NCI-H1417 (cell line): ENCODE results near the gene AQP6.

Experiments
- DNase-seq, 3 experiments: peaks; one replicate each; lab custom pipeline; 2025; lab: John Stamatoyannopoulos, UW

AQP6 gene

GRCh38 chr12:49955899-49956662 is 16.7 kb upstream of the AQP6 start:
- no peak for DNase-seq

- no peak for DNase-seq
Measured at GRCh38 chr12:49956663-49957569, 15.8 kb upstream of the AQP6 start.

DNA sequence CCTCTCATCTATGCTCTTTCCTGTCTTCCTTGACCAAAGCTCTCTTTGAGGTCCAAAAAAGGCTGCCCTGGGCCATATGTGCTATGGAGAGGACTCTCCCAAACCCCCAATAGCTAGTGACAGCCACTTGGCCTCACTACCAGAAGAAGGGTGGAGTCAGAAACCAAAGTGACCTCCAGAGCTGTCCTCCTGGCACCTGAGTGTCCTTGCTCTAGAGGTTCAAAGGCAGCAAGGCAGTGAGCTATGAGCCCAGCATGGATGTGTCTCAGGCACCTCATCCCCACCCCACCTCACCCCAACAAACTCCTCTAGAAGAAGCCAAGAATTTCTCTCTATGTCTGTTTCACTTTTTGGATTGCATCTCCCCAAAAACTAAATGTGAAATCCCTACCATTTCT is 15.2 kb upstream of the AQP6 start:
- no peak for DNase-seq

- no peak for DNase-seq
Measured at GRCh38 chr12:49959685-49960473, 12.9 kb upstream of the AQP6 start.

GRCh38 chr12:49960474-49961110 is 12.2 kb upstream of the AQP6 start:
- DNase-seq, result no peak

GRCh38 chr12:49961111-49961922 is 11.4 kb upstream of the AQP6 start, which contains the start of gene AQP5:
Gene AQP5, plus strand, starts transcription at chr12:49961872. Its CDS starts 146 bp downstream, at chr12:49962018.
- DNase-seq, result peak in 2 of 3 experiments; percentile 30 to 55

- DNase-seq, result no peak
Measured at GRCh38 chr12:49961993-49962764, 10.6 kb upstream of the AQP6 start.

DNA sequence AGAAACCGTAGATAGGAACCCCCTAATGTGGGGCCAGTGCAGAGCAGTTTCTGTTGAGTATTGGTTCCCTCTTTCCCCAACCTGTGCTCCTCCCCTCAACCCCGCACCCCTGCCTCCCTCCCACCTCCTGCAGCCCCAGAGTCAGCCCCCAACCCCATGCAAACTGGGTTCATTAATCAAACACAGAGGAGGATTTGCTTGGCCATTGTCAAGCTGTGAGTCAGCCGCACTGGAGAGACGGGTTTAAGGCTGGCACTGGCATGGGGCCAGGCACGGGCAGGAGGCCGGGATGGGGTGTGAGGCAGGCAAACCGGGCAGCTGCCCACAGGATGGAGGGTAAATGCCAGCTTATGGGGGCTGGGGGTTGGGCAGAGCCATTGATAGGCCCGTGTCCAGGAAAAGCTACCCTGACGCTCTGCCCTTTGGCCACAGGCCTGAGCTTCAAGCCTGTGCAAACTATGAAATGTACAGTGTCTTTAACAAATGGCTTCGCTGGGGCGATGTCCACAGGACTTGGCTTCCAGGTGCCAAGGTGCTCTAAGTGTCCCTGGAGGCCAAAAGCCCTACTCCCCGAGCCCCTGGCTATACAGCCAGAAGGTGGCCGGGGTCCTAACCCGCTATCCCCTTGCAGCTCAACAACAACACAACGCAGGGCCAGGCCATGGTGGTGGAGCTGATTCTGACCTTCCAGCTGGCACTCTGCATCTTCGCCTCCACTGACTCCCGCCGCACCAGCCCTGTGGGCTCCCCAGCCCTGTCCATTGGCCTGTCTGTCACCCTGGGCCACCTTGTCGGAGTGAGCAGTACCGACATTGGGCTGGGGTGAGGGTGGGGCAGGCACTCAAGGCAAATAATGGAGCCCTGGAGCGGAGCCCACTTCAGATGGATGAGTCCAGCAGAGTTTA is 9.6 kb upstream of the AQP6 start:
- DNase-seq, result peak in 2 of 3 experiments; percentile 33 to 45

DNA sequence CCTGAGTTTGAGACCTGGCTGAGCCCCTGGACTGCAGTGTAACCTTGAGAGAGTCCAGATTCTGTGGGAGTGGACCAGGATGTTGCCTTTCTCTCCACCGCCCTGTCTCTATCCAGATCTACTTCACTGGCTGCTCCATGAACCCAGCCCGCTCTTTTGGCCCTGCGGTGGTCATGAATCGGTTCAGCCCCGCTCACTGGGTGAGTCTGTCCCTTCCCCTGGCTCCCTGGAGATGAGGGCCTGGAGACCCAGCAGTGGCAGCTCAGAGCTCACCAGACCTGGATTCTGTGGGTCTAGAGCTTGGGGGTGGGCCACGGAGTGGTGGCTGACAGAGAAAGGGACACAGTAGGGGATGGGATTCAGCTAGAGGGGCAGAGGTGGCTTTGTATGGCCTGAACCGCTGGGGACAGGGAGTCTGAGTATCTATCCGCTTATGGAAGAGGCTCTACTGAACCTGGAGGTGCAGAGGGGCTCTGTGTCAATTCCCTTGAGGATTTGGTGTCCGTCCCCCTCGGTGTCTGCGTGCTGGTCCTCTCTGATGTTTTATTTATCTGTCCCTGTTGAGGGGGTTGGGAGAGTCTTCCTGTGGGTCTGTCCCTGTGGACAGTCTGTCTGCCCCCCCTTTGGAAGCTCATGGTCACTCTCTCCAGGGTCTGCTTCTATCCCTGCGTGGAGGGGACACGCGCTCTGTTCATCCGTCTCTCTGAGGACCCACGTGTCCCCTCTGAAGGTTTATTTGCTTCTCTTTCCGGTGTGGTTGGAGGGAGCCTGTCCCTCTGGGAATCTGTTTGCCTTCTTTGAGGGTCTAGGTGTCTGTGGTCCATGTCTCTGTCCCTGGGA is 8.6 kb upstream of the AQP6 start:
- DNase-seq, result no peak

- no peak for DNase-seq
Measured at GRCh38 chr12:49964849-49965624, 7.7 kb upstream of the AQP6 start.

GRCh38 chr12:49965836-49966235 is 6.9 kb upstream of the AQP6 start:
- peak in 1 of 3 experiments; percentile 26 for DNase-seq

- DNase-seq, result no peak
Measured at GRCh38 chr12:49966511-49967041, 6.2 kb upstream of the AQP6 start.

- peak; percentile 82 to 87 (median 86) for DNase-seq
Measured at GRCh38 chr12:49967042-49967776, 5.5 kb upstream of the AQP6 start.

DNA sequence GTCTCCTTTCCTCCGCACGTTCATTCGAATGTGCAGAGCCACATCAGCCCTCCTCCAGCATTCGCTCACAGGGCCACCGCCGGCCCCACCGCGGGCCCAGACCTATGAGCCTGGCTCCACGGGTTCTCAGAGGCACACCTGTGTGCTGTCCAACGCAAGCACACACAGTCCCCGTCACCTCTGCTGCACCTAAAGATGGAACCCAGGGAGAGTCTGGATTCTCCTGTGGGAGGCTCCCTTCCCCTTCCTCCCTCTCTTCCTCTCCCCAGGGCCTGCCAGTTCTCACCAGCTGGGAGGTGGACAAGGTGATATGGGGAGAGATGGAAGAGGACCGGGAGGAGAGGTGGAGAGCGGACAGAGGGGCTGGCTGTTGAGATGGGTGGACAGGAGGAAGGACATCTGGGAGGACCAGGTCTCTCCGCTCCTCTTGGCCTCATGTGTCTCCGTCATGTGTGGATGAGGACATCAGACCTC is 4.9 kb upstream of the AQP6 start:
- no peak for DNase-seq

DNA sequence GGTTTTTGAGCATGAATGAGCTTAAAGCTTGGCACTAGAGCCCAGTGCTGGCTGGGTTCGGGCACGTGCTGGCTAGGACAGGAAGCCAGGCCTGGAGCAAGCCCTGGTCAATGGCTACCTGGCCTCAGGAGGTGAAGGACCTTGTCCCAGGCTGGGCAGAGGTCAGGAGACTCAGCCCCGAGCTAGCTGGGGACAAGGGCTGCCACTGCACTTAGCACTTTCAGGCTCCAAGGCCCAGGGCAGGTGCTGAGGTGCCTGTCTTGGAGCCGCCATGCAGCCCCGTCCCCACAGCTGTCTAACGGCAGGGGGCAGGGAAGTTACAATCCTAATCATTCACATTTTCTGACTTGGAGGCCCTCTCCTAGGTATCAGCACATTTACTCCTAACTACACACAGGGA is 4.3 kb upstream of the AQP6 start:
- DNase-seq, result no peak

- no peak for DNase-seq
Measured at GRCh38 chr12:49969027-49969426, 3.7 kb upstream of the AQP6 start.
